HG03108 (cell line): Measurements from ENCODE around the gene PAK6.

ENCODE experiments used
- ATAC-seq: cut with Tn5 transposase; IDR thresholded peaks from one replicate; pipeline ENCODE4 v1.9.1; 2021; ENCODE audit warnings: moderate library complexity; ENCODE audit not compliant: unreplicated experiment

Gene PAK6

GRCh38 chr15:40255033-40255432 is 16.2 kb downstream of the PAK6 start:
- no peak for ATAC-seq

GRCh38 chr15:40256638-40257235 is 17.9 kb downstream of the PAK6 start:
- no peak for ATAC-seq

DNA sequence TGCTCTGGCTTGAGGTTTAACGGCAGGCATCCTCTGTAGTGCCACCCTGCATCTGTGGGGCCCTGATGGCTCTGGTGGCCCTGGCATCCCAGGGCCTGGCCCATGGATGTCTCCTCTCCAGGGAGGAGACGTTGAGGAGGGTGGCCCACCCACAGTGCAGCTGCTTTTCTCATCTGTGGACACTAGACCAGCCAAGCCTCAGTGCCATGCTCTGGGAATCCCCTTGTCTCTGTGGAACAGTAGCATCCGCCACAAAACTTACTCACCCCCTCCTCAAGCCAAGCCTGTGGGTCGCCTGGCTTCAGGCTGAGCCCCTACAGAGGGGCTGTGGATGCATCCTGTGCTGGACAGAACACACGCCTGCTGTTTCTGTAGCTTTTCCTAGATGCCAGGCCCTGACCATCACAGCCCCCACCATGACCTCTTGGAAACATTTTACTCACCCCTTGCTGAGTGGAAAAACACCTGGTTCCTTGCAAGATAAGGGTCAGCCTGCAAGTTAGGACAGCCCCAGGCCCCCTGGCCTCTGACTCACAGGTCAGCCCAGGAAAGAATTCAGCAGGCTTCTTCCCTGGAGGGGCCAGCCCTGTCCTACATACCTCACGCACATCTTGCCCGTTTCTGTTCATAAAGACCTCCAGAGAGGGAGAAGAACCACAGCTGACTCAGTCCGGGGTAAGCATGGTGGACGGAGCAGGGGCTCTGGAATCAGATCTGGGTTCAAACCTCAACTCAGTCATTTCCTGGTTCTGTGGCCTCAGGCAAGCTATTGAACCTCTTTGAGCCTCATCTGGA is 19.0 kb downstream of the PAK6 start:
- ATAC-seq, result no peak

- no peak for ATAC-seq
Observed at GRCh38 chr15:40258544-40258943, 19.7 kb downstream of the PAK6 start.

DNA sequence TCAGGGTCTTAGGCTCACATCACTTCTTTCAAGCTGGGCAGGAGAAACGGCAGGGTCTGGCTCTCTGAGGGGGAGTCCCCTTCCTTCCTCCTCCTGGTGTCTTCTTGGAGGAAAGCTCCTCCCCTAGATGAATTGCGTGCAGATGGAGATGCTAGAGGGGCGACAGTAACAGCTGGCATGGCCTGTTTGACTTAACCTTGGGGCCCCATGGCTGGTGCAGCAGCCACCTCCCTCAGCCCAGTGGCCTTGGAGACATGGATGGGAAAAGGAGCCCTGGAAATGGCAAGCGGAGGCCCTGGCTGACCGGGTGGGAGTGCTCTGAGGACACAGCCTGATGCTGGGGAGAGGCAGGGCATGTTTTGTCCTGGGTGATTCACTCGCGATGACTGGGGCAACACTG is 20.2 kb downstream of the PAK6 start:
- no peak for ATAC-seq

- ATAC-seq, result no peak
Observed at GRCh38 chr15:40263024-40263754, 24.3 kb downstream of the PAK6 start.

DNA sequence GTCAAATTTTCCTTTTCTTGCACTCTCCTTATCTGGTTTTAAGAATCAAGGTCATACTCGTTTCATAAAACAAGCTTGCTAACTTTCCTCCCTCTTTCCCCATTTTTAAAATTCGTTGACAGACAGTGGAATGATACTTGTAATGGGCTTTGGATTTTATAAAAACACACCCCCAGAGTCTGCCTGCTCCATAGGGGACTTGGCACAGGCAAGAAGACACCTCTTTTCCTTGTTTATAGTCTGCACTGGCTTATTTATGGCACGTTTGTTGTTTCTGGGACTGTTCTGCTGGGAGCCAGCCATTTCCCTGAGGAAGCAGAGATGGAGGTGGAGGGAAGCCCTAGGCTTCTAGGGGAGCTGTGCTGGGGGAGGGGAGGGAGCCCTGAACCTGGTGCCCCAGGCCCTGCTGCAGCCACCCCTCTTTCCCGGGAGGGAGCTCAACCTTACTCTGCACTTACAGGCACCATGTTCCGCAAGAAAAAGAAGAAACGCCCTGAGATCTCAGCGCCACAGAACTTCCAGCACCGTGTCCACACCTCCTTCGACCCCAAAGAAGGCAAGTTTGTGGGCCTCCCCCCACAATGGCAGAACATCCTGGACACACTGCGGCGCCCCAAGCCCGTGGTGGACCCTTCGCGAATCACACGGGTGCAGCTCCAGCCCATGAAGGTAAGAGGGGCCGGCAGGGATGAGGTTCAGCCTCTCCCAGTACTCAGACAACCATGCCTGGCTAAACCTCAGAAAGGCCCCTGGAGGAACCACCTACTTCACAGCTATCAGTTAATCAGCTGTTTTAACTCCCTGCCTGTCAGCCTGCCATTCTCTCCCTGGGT is 25.7 kb downstream of the PAK6 start:
- no peak for ATAC-seq

- ATAC-seq, result no peak
Observed at GRCh38 chr15:40265355-40265754, 26.5 kb downstream of the PAK6 start.

DNA sequence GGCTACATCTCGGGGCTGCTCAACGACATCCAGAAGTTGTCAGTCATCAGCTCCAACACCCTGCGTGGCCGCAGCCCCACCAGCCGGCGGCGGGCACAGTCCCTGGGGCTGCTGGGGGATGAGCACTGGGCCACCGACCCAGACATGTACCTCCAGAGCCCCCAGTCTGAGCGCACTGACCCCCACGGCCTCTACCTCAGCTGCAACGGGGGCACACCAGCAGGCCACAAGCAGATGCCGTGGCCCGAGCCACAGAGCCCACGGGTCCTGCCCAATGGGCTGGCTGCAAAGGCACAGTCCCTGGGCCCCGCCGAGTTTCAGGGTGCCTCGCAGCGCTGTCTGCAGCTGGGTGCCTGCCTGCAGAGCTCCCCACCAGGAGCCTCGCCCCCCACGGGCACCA is 27.0 kb downstream of the PAK6 start:
- ATAC-seq, result no peak

DNA sequence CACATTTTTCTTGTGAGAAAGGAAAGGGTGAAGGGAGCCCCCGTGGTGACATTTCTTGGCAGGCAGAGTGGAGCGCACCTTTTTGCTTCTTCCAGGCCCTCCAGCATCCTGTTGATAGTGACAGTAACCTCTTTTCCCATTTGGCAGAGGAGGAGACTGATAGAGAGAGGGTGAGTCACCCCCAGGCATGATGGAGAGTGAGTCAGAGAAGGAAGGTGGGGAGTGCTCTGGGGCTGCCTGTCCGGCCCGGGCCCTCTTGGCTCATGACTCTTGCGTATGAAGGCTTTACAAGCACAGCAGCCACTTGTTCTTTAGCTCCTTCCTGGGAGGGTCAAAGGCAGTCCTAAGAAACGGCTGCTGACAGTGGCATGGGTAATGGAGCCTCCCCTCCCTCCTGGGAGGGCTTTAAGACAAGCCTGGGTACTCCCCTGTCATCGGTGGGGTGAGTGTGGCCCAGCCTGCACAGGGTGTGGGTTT is 28.0 kb downstream of the PAK6 start:
- ATAC-seq, result no peak

DNA sequence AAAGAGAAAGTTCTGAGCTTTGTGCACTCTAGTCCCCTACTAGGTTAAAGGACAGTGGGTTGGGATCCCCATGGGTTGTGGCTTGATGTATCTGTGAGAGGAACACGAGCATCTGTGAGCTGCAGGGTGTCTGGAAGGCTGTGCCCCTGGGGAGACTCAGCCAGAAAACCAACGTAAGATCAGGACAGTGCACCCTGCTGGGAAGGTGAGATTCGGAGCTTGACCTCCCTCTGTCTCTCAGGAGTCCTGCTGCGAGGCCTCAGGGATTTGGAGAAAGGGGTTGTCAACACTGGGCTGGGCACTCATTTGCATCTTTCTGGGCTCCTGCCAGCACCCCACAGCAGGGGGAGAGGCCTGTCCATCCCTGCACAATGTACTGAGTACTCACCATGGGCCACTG is 28.8 kb downstream of the PAK6 start:
- ATAC-seq, result no peak

DNA sequence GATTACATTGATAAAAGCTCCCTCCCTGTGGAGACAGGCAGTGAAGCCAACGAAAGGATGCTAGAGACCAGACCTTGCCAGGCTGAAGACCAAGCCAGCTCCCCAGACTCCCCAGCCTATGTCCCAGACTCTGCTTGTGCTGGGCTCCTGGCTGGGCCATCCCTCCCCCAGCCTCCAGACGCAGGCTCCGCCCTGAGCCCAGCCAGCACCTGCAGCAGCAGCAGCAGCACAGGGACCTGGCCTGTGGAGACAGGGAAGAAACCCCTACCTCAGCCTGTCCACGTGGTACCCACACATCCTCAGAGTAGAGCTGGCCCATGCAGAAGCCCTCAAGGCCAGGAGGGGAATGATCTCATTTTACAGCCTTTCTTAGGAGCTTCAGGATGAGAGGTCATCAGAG is 30.7 kb downstream of the PAK6 start:
- no peak for ATAC-seq

- no peak for ATAC-seq
Observed at GRCh38 chr15:40270246-40270995, 31.6 kb downstream of the PAK6 start.

DNA sequence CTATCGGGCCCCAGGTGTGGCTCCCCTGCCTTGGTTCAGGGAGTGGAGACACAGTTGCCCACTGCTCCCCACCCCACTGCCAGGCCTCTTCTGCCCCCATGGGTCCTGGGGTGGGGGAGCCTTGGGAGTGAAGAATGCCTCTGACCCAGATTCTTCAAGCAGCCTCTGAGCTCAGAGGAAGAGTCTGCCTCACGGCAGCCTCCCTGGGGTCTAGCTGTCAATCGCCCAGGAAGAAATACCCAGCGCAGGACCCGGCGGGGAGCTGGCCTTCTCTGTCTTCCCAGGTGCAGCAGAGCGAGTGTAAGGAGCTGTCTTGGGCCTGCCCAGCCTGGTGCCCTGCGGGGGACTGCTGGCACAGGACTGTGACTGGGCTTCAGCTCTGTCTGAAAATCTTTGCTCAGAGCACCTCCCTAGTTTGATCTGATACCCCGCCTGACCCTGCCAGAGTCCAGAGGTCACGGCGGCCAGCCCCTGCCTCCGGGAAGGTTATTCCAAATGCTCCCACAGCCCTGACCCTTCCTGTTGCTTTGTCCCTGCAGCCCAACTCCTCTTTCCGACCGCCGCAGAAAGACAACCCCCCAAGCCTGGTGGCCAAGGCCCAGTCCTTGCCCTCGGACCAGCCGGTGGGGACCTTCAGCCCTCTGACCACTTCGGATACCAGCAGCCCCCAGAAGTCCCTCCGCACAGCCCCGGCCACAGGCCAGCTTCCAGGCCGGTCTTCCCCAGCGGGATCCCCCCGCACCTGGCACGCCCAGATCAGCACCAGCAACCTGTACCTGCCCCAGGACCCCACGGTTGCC is 33.0 kb downstream of the PAK6 start:
- ATAC-seq, result no peak

DNA sequence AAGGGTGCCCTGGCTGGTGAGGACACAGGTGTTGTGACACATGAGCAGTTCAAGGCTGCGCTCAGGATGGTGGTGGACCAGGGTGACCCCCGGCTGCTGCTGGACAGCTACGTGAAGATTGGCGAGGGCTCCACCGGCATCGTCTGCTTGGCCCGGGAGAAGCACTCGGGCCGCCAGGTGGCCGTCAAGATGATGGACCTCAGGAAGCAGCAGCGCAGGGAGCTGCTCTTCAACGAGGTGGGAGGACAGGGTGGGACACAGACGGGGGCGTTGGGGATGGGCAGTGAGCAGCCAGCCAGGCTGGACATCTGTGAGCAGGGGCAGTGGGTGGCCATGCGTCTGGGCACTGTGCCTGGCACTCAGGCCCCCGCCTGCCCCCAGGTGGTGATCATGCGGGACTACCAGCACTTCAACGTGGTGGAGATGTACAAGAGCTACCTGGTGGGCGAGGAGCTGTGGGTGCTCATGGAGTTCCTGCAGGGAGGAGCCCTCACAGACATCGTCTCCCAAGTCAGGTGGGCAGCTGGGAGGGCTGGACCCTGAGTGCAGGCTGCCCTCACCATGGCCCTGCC is 33.7 kb downstream of the PAK6 start:
- ATAC-seq, result no peak

DNA sequence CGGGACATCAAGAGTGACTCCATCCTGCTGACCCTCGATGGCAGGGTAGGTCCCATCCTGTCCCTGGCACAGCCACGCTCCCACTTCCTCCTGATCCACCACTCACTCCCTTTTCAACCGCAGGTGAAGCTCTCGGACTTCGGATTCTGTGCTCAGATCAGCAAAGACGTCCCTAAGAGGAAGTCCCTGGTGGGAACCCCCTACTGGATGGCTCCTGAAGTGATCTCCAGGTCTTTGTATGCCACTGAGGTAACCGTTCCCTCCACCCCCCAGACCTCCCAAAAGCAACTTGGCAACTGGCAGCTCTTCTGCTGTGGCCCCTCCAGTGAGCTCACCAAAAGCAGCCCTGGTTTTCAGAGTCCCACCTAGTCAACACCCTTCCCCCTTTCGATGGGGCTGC is 34.6 kb downstream of the PAK6 start:
- ATAC-seq, result no peak

- ATAC-seq, result no peak
Observed at GRCh38 chr15:40274350-40275274, 35.7 kb downstream of the PAK6 start.

- no peak for ATAC-seq
Observed at GRCh38 chr15:40275523-40275922, 36.7 kb downstream of the PAK6 start.
